Astrocyte (in vitro differentiated cells and primary cell): ENCODE data around the gene DIP2A. TPM values are rescaled to one million over a fixed set of nuclear protein-coding genes. Genes with fewer than 3 reads are reported as not detected.

Source experiments
- DNase-seq: peaks from one replicate; pipeline ENCODE4 v3.0.0-alpha.2; 2010; ENCODE audit warnings: low read depth
- FAIRE-seq: peaks from 2 replicates; lab custom pipeline; 2011; peaks lifted over from hg19 to GRCh38; lab: Jason Lieb, UNC
- H2AFZ ChIP-seq: 2 replicates; pipeline ENCODE4 v1.6.0; 2012; ENCODE audit warnings: low read depth, low read length, inconsistent platforms
- H3K27ac ChIP-seq: 2 replicates; pipeline ENCODE4 v1.5.1; 2011; ENCODE audit warnings: low read depth, low read length, inconsistent platforms
- H3K27me3 ChIP-seq: 2 replicates; pipeline ENCODE4 v1.6.0; 2011; ENCODE audit warnings: low read length, inconsistent platforms; ENCODE audit not compliant: insufficient read depth
- H3K36me3 ChIP-seq: 2 replicates; pipeline ENCODE4 v1.5.1; 2011; ENCODE audit warnings: low read length, inconsistent platforms; ENCODE audit not compliant: insufficient read depth
- H3K4me1 ChIP-seq: 2 replicates; pipeline ENCODE4 v1.5.1; 2011; ENCODE audit warnings: low read length, inconsistent platforms; ENCODE audit not compliant: insufficient read depth
- H3K4me2 ChIP-seq: 2 replicates; pipeline ENCODE4 v1.6.0; 2012; ENCODE audit warnings: low read length, inconsistent platforms
- H3K4me3 ChIP-seq: 2 replicates; pipeline ENCODE4 v1.5.1; 2011; ENCODE audit warnings: low read depth, mild to moderate bottlenecking, low read length, inconsistent platforms; ENCODE audit not compliant: insufficient read depth
- H3K79me2 ChIP-seq: 2 replicates; pipeline ENCODE4 v1.6.0; 2012; ENCODE audit warnings: mild to moderate bottlenecking, low read length, inconsistent platforms; ENCODE audit not compliant: insufficient read depth
- H3K9ac ChIP-seq: 2 replicates; pipeline ENCODE4 v1.6.0; 2012; ENCODE audit warnings: mild to moderate bottlenecking, low read length, inconsistent platforms
- H3K9me3 ChIP-seq: 2 replicates; pipeline ENCODE4 v1.5.1; 2012; ENCODE audit warnings: low read depth, mild to moderate bottlenecking, low read length, inconsistent platforms; ENCODE audit not compliant: insufficient read depth
- H4K20me1 ChIP-seq: 2 replicates; pipeline ENCODE4 v1.6.0; 2012; ENCODE audit warnings: low read length, inconsistent platforms; ENCODE audit not compliant: insufficient read depth
- H3K27ac Mint-ChIP-seq: one replicate; pipeline ENCODE4 v1.8.0; 2021; ENCODE audit warnings: mild to moderate bottlenecking, mixed read lengths; ENCODE audit not compliant: unreplicated experiment
- H3K27me3 Mint-ChIP-seq: one replicate; pipeline ENCODE4 v1.8.0; 2021; ENCODE audit warnings: low read depth, mixed read lengths; ENCODE audit not compliant: unreplicated experiment
- H3K36me3 Mint-ChIP-seq: one replicate; pipeline ENCODE4 v1.8.0; 2021; ENCODE audit warnings: low read depth, mixed read lengths; ENCODE audit not compliant: unreplicated experiment
- H3K4me1 Mint-ChIP-seq: one replicate; pipeline ENCODE4 v1.8.0; 2021; ENCODE audit warnings: low read depth, mixed read lengths; ENCODE audit not compliant: unreplicated experiment
- H3K4me3 Mint-ChIP-seq: one replicate; pipeline ENCODE4 v1.8.0; 2021; ENCODE audit warnings: mild to moderate bottlenecking, moderate library complexity, mixed read lengths; ENCODE audit not compliant: unreplicated experiment
- H3K9me3 Mint-ChIP-seq: one replicate; pipeline ENCODE4 v1.8.0; 2021; ENCODE audit warnings: mild to moderate bottlenecking, mixed read lengths; ENCODE audit not compliant: unreplicated experiment
- CTCF ChIP-seq: IDR thresholded peaks from 2 replicates; pipeline ENCODE4 v1.5.1; 2011; ENCODE audit warnings: low read depth, mild to moderate bottlenecking, inconsistent platforms, low read length, moderate library complexity; ENCODE audit not compliant: insufficient read depth
- EZH2 ChIP-seq: IDR thresholded peaks from 2 replicates; pipeline ENCODE4 v1.6.1; 2012; ENCODE audit warnings: mild to moderate bottlenecking, low read length, inconsistent platforms; ENCODE audit not compliant: insufficient read depth
- total RNA-seq: library from RNA; stranded (reverse); gene quantifications from 2 replicates; pipeline ENCODE4 v1.2.1, GENCODE V29; 2021

DIP2A gene
- total RNA-seq, 1 donor from 2014 or later, result 35.4 TPM

GRCh38 chr21:46421756-46422555 lies 36.7 kb upstream of the DIP2A start:
- H3K27me3 ChIP-seq, result no peaks in the 10 kb centered on the region
- no peak for FAIRE-seq
- H3K36me3 ChIP-seq, result peaks cover 4% of the 10 kb centered on the region
- no peak overlapping the region for H3K27ac Mint-ChIP-seq
- H3K4me1 ChIP-seq, result no peaks in the 10 kb centered on the region
- no peaks in the 10 kb centered on the region for H3K9me3 Mint-ChIP-seq
- DNase-seq, result no peak
- H2AFZ ChIP-seq, result no peak overlapping the region
- H4K20me1 ChIP-seq, result peaks cover 4% of the 10 kb centered on the region
- H3K79me2 ChIP-seq, result no peaks in the 10 kb centered on the region
- TF ChIP-seq CTCF, result no peak
- TF ChIP-seq EZH2, result no peak
- no peaks in the 10 kb centered on the region for H3K9me3 ChIP-seq
- H3K27ac ChIP-seq, result no peak overlapping the region
- no peaks in the 10 kb centered on the region for H3K27me3 Mint-ChIP-seq
- H3K4me3 Mint-ChIP-seq, result no peak overlapping the region
- H3K4me1 Mint-ChIP-seq, result no peaks in the 10 kb centered on the region
- H3K4me3 ChIP-seq, result no peak overlapping the region
- no peak overlapping the region for H3K4me2 ChIP-seq
- H3K9ac ChIP-seq, result no peak overlapping the region
- H3K36me3 Mint-ChIP-seq, result peaks cover 17% of the 10 kb centered on the region

GRCh38 chr21:46422636-46423241 lies 36.0 kb upstream of the DIP2A start:
- DNase-seq (no peak), FAIRE-seq (no peak)
- peaks cover 4% of the 10 kb centered on the region for H4K20me1 ChIP-seq
- H2AFZ ChIP-seq, result no peak overlapping the region
- Mint-ChIP-seq H3K4me3 (no peak overlapping the region), H3K9me3 (no peaks in the 10 kb centered on the region), H3K27me3 (no peaks in the 10 kb centered on the region), H3K36me3 (peaks cover 17% of the 10 kb centered on the region), H3K27ac (no peak overlapping the region), H3K4me1 (no peaks in the 10 kb centered on the region)
- H3K4me2 ChIP-seq, result no peak overlapping the region
- H3K4me1 ChIP-seq, result no peaks in the 10 kb centered on the region
- no peaks in the 10 kb centered on the region for H3K27me3 ChIP-seq
- no peak overlapping the region for H3K27ac ChIP-seq
- peaks cover 4% of the 10 kb centered on the region for H3K36me3 ChIP-seq
- no peaks in the 10 kb centered on the region for H3K79me2 ChIP-seq
- no peak overlapping the region for H3K4me3 ChIP-seq
- H3K9ac ChIP-seq, result no peak overlapping the region
- no peaks in the 10 kb centered on the region for H3K9me3 ChIP-seq
- TF ChIP-seq EZH2 (no peak), CTCF (no peak)
